HG03196 (cell line): ENCODE results near the gene CA5A.
A peak's percentile ranks its signal among the peaks of the same experiment; 100 is the strongest.
"Not testable (repeated sequence)": the region's sequence is repeated elsewhere in the genome, so short reads cannot be mapped to it uniquely, and the experiment has no call there.

ENCODE experiments used
- ATAC-seq: cut with Tn5 transposase; IDR thresholded peaks from one replicate; pipeline ENCODE4 v1.9.1; 2021; ENCODE audit not compliant: unreplicated experiment

CA5A gene

GRCh38 chr16:87926246-87927194 is 9.8 kb downstream of the CA5A start:
- ATAC-seq, result no peak

- no peak for ATAC-seq
These were observed 11.3 kb downstream of the CA5A start for GRCh38 chr16:87924811-87925670.

GRCh38 chr16:87924041-87924810 is 12.1 kb downstream of the CA5A start:
- ATAC-seq, result peak; percentile 64

- ATAC-seq, result no peak
These were observed 14.0 kb downstream of the CA5A start for GRCh38 chr16:87922250-87922871.

GRCh38 chr16:87921236-87921773 is 15.0 kb downstream of the CA5A start:
- no peak for ATAC-seq

- no peak for ATAC-seq
These were observed 16.7 kb downstream of the CA5A start for GRCh38 chr16:87919681-87919994.

GRCh38 chr16:87918866-87919680 is 17.3 kb downstream of the CA5A start:
- no peak for ATAC-seq

- ATAC-seq, result no peak
These were observed 18.0 kb downstream of the CA5A start for GRCh38 chr16:87918338-87918737.

GRCh38 chr16:87917503-87917902 is 18.8 kb downstream of the CA5A start:
- ATAC-seq, result no peak

GRCh38 chr16:87914812-87915211 is 21.5 kb downstream of the CA5A start:
- ATAC-seq, result no peak

- ATAC-seq, result not testable (repeated sequence)
These were observed 22.2 kb downstream of the CA5A start for GRCh38 chr16:87914021-87914725.

GRCh38 chr16:87912691-87913090 is 23.6 kb downstream of the CA5A start:
- ATAC-seq, result not testable (repeated sequence)

GRCh38 chr16:87911106-87911763 is 25.1 kb downstream of the CA5A start:
- ATAC-seq, result not testable (repeated sequence)

- ATAC-seq, result peak; percentile 68
These were observed 27.0 kb downstream of the CA5A start for GRCh38 chr16:87909203-87909935.

- ATAC-seq, result not testable (repeated sequence)
These were observed 28.2 kb downstream of the CA5A start for GRCh38 chr16:87908101-87908500.

GRCh38 chr16:87905521-87905920 is 30.8 kb downstream of the CA5A start:
- ATAC-seq, result not testable (repeated sequence)

- not testable (repeated sequence) for ATAC-seq
These were observed 31.4 kb downstream of the CA5A start for GRCh38 chr16:87904963-87905362.

GRCh38 chr16:87900489-87900888 is 35.8 kb downstream of the CA5A start:
- not testable (repeated sequence) for ATAC-seq
